Measurements from ENCODE around the gene MCHR1. TPM values are rescaled to one million over a fixed set of nuclear protein-coding genes. Genes with fewer than 3 reads are reported as not detected.

MCHR1 gene
- polyA plus RNA-seq, 1 of the 3 experiments (the other 2 are of a cell fraction) = 0.33 TPM

GRCh38 chr22:40665312-40665711 lies 14.0 kb upstream of the MCHR1 start:
- Histone ChIP-seq H3K27ac (ENCODE audit: low read depth in 2 of 2, low read length in 1 of 2) (peak overlapping the region in 1 of 2 experiments; percentile 72; a peak in 2 of 4 replicates), H3K79me2 (ENCODE audit: insufficient read depth) (no peaks in the 10 kb centered on the region), H4K20me1 (ENCODE audit: insufficient read depth) (no peaks in the 10 kb centered on the region), H3K36me3 (replicated peaks in 1 of 2; ENCODE audit: control insufficient read depth in 1 of 2, insufficient read depth in 2 of 2, low read length in 1 of 2) (no peaks in the 10 kb centered on the region), H3K4me2 (no peak overlapping the region), H3K4me1 (ENCODE audit: control insufficient read depth in 1 of 2, insufficient read depth in 2 of 2, low read depth in 1 of 2, low read length in 1 of 2) (no peaks in the 10 kb centered on the region; a peak in 1 of 4 replicates), H2AFZ (ENCODE audit: low read depth) (no peak overlapping the region), H3K27me3 (ENCODE audit: insufficient read depth) (no peaks in the 10 kb centered on the region), H3K9me2 (no peaks in the 10 kb centered on the region), H3K9ac (no peak overlapping the region), H3K9me3 (no peaks in the 10 kb centered on the region), H3K4me3 (ENCODE audit: low read depth in 2 of 2, low read length in 1 of 2) (no peak overlapping the region), H3F3A (replicated peaks; ENCODE audit: insufficient read depth) (no peaks in the 10 kb centered on the region)
- 83% methylated on average over 3 of the region's 4 CpGs for WGBS (ENCODE audit: low lambda C conversion rate)
- no peak for TF ChIP-seq GATA2 (CRISPR knock-in tag; IDR thresholded peaks at IDR 0.05)
- TF ChIP-seq FOXJ3 (CRISPR knock-in tag; IDR thresholded peaks at IDR 0.05) = no peak
- TF ChIP-seq ELF1 (IDR thresholded peaks at IDR 0.05) = no peak
- ChIA-PET POLR2A (no interaction called here), CTCF (no interaction called here)
- DNase-seq = no peak

GRCh38 chr22:40666151-40666848 lies 13.0 kb upstream of the MCHR1 start:
- ChIA-PET POLR2A (no interaction called here), CTCF (no interaction called here)
- DNase-seq = no peak
- Histone ChIP-seq H3F3A (replicated peaks; ENCODE audit: insufficient read depth) (no peaks in the 10 kb centered on the region), H2AFZ (ENCODE audit: low read depth) (no peak overlapping the region), H3K9ac (no peak overlapping the region), H3K4me3 (ENCODE audit: low read depth in 2 of 2, low read length in 1 of 2) (no peak overlapping the region), H3K9me2 (no peaks in the 10 kb centered on the region), H3K79me2 (ENCODE audit: insufficient read depth) (no peaks in the 10 kb centered on the region), H3K4me2 (no peak overlapping the region), H3K36me3 (replicated peaks in 1 of 2; ENCODE audit: control insufficient read depth in 1 of 2, insufficient read depth in 2 of 2, low read length in 1 of 2) (no peaks in the 10 kb centered on the region), H3K4me1 (ENCODE audit: control insufficient read depth in 1 of 2, insufficient read depth in 2 of 2, low read depth in 1 of 2, low read length in 1 of 2) (no peaks in the 10 kb centered on the region; a peak in 1 of 4 replicates), H4K20me1 (ENCODE audit: insufficient read depth) (no peaks in the 10 kb centered on the region), H3K9me3 (no peaks in the 10 kb centered on the region), H3K27me3 (ENCODE audit: insufficient read depth) (no peaks in the 10 kb centered on the region), H3K27ac (ENCODE audit: low read depth in 2 of 2, low read length in 1 of 2) (no peak overlapping the region)
- no peak for TF ChIP-seq MXI1 (IDR thresholded peaks at IDR 0.05; ENCODE audit: low read depth, low read length)
- no peak for TF ChIP-seq FOXM1 (IDR thresholded peaks at IDR 0.05; ENCODE audit: low read depth)
- TF ChIP-seq PBX3 (IDR thresholded peaks at IDR 0.05) = no peak
- TF ChIP-seq ELF1 (IDR thresholded peaks at IDR 0.05) = no peak
- TF ChIP-seq CHD2 (IDR thresholded peaks at IDR 0.05; ENCODE audit: low read length, partially characterized antibody) = no peak
- WGBS (ENCODE audit: low lambda C conversion rate) = 95% methylated on average over 5 of the region's 7 CpGs

GRCh38 chr22:40668611-40669411 lies 10.5 kb upstream of the MCHR1 start:
- DNase-seq = no peak
- TF ChIP-seq FOSL2 (IDR thresholded peaks at IDR 0.05; ENCODE audit: borderline replicate concordance, low read depth) (no peak), GATA2 (CRISPR knock-in tag; IDR thresholded peaks at IDR 0.05) (no peak), IRF3 (IDR thresholded peaks at IDR 0.05; ENCODE audit: low read depth, low read length) (no peak), YY1 (IDR thresholded peaks at IDR 0.05; ENCODE audit: low read depth) (no peak), USF2 (IDR thresholded peaks at IDR 0.05; ENCODE audit: borderline replicate concordance, low read depth, low read length) (no peak), EZH2phosphoT487 (IDR thresholded peaks at IDR 0.05; ENCODE audit: borderline replicate concordance, low read depth) (no peak), NFIC (IDR thresholded peaks at IDR 0.05; ENCODE audit: borderline replicate concordance) (no peak), MXI1 (IDR thresholded peaks at IDR 0.05; ENCODE audit: low read depth, low read length) (no peak), POLR2AphosphoS5 (IDR thresholded peaks at IDR 0.05; ENCODE audit: low read depth, low read length) (no peak), MEF2A (IDR thresholded peaks at IDR 0.05; ENCODE audit: borderline replicate concordance, low read depth) (no peak), SIN3A (IDR thresholded peaks at IDR 0.05; ENCODE audit: borderline replicate concordance, low read depth, low read length) (no peak)

More at GRCh38 chr22:40668611-40669411, 10.5 kb upstream of the MCHR1 start:
- Histone ChIP-seq H4K20me1 (ENCODE audit: insufficient read depth) (no peaks in the 10 kb centered on the region), H3K9ac (no peak overlapping the region), H3F3A (replicated peaks; ENCODE audit: insufficient read depth) (no peaks in the 10 kb centered on the region), H2AFZ (ENCODE audit: low read depth) (no peak overlapping the region), H3K36me3 (replicated peaks in 1 of 2; ENCODE audit: control insufficient read depth in 1 of 2, insufficient read depth in 2 of 2, low read length in 1 of 2) (no peaks in the 10 kb centered on the region), H3K4me2 (no peak overlapping the region), H3K9me2 (no peaks in the 10 kb centered on the region), H3K27me3 (ENCODE audit: insufficient read depth) (no peaks in the 10 kb centered on the region), H3K4me3 (ENCODE audit: low read depth in 2 of 2, low read length in 1 of 2) (no peak overlapping the region), H3K4me1 (ENCODE audit: control insufficient read depth in 1 of 2, insufficient read depth in 2 of 2, low read depth in 1 of 2, low read length in 1 of 2) (no peaks in the 10 kb centered on the region; a peak in 1 of 4 replicates), H3K79me2 (ENCODE audit: insufficient read depth) (no peaks in the 10 kb centered on the region), H3K9me3 (no peaks in the 10 kb centered on the region), H3K27ac (ENCODE audit: low read depth in 2 of 2, low read length in 1 of 2) (no peak overlapping the region)
- ChIA-PET POLR2A (no interaction called here), CTCF (no interaction called here)
- WGBS (ENCODE audit: low lambda C conversion rate) = 83% methylated on average over 10 of the region's 11 CpGs

All from SK-N-SH (cell line).